Measurements from ENCODE around the gene HPCAL1.

Gene HPCAL1

GRCh38 chr2:10375570-10376281 lies 73.0 kb downstream of the HPCAL1 start:
- no peak overlapping the region for H3K27ac ChIP-seq

GRCh38 chr2:10377052-10377746 lies 74.5 kb downstream of the HPCAL1 start:
- no peak overlapping the region for H3K27ac ChIP-seq
- H3K4me3 ChIP-seq = no peak overlapping the region

More at GRCh38 chr2:10375570-10376281, 73.0 kb downstream of the HPCAL1 start:
- no peak overlapping the region for H3K4me3 ChIP-seq

DNA sequence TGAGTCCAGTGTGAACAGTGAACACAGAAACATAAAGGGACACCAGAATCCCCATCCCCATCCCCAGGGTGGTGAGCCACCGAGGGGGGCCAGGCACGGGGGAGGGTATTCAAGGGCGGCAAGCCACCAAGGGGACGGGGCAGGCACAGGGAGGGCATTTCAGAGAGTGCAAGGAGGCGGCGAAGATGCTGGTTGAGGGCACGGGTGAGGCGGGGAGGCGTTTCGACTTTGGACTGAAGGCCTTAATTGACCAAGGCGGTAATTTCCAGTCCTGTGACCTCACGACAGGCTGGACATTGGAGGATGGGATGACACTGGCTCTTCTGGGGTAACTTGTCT lies 75.0 kb downstream of the HPCAL1 start:
- Histone ChIP-seq H3K27ac (no peak overlapping the region), H3K4me3 (no peak overlapping the region)

DNA sequence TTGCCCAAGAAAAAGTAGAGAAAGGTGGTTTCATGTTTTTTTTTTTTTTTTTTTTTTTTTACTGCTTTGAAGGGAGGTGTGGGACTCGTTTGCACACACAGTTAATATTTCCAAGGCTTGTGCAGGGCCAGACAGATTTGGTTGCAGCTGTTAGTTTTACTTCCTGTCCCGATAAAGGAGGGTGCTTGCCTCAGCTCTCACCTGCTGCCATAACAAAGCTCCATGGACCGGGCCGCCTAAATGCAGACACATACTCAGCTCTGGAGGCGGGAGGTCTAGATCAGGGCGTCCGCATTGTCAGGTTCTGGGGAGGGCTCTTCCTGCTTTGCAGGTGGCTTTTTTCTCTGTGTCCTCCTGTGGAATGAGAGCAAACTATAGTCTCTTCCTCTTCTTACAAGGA lies 75.5 kb downstream of the HPCAL1 start:
- Histone ChIP-seq H3K27ac (peak overlapping the region in 1 of 21 experiments; percentile 55), H3K4me3 (no peak overlapping the region)

DNA sequence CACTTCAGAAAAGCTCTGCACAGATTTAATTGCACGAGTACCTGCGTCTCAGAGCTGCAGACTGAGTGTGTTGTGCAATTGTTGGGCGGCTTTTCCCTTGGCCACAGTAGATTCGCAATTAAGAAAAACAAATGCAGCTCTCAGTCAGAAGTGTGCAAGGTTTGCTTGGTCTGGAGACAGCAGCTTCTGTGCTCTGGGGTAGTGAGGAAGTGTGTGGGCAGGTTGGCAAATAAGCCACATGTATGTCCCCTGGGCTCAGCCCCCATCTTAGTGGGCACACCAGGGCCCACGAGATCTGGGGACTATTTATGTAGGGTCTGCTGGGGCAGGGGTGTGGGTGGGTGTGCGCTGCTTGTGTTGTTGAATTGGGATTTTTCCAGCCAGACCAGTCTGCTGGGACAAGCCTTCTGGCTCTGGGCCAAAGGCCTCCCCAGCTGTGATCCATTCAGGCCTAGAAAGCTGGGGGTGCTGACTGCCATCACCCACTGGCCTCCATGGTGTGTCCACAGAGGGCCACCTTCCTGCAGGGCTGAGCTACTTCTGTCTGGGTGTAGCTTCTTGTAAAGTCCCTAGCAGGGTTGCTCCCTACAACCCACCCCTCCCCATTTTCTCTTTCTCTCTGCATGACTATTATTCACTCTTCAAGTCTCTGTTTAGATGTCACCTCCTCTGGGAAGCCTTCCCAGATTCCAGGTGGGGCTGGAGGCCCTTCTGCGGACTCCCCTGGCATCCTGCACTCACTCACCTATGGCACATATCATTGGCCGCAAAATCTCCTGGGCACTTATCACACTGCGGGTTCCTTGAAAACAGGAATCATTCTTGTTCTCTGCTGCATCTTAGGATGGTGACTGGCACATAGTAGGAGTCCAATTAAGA lies 77.6 kb downstream of the HPCAL1 start:
- peak overlapping the region in 1 of 21 experiments; percentile 55 for H3K27ac ChIP-seq
- no peak overlapping the region for H3K4me3 ChIP-seq

GRCh38 chr2:10381997-10382353 lies 79.3 kb downstream of the HPCAL1 start:
- H3K4me3 ChIP-seq = no peak overlapping the region
- peak overlapping the region in 5 of 21 experiments; percentile 11 to 76 (median 57) for H3K27ac ChIP-seq

GRCh38 chr2:10382354-10383061 lies 79.8 kb downstream of the HPCAL1 start:
- Histone ChIP-seq H3K27ac (peak overlapping the region in 9 of 21 experiments; percentile 11 to 76 (median 47)), H3K4me3 (peak overlapping the region in 1 of 7 experiments; percentile 7)

DNA sequence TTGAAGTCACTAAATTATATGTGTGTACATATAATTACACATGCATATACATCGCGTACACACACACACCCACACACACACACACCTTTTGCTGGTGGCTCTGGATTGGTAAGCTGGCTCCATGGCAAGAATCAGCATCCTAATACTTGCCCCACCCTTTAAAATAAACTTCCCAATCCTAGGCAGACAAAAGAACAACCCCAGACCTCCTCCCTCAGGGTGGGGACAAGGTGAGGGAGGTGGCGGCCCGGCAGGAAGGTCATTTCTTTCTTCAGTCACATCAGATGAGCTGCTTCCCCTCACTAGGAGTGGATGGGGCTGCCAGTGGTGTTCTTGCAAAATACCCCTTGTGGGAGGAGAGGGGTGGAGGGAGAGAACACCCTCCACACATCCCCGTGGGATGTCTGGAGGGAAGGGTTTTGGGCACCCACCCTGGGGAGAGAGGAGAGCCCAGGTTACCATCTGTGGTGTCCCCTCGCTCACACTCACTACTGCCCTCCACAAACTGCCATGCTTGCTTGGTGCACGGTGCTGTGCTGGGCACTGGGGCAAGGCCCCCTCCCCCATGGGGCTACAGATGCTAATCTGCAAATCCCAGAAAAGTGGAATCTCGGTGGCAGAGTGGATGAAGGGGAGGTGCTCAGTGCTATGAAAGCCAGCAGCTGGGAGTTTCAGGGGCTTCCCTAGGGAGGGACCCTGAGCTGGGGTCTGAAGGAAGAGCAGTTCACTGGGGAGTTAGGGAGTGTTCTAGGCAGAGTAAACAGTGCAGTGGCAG lies 81.4 kb downstream of the HPCAL1 start:
- no peak overlapping the region for H3K4me3 ChIP-seq
- H3K27ac ChIP-seq = no peak overlapping the region

DNA sequence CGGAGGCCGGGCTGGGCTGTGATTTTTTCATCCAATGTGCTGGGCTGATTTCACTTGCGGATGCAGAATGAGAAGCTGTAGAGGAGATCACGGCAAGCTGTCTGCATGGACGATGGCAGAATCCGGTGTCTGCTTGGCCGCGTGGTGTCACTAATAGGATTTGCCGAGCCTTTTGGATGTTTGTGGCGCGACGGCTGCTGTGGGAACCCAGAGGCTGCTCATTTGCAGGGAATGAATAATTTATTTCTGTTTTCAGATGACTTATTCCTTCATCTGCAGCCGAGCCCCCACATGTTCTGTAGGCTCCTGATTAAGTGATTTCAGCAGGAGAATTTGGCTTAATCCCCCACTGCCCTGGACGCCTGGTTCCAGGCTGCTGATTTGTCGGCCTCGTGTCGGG lies 82.8 kb downstream of the HPCAL1 start:
- no peak overlapping the region for H3K27ac ChIP-seq
- H3K4me3 ChIP-seq = no peak overlapping the region

DNA sequence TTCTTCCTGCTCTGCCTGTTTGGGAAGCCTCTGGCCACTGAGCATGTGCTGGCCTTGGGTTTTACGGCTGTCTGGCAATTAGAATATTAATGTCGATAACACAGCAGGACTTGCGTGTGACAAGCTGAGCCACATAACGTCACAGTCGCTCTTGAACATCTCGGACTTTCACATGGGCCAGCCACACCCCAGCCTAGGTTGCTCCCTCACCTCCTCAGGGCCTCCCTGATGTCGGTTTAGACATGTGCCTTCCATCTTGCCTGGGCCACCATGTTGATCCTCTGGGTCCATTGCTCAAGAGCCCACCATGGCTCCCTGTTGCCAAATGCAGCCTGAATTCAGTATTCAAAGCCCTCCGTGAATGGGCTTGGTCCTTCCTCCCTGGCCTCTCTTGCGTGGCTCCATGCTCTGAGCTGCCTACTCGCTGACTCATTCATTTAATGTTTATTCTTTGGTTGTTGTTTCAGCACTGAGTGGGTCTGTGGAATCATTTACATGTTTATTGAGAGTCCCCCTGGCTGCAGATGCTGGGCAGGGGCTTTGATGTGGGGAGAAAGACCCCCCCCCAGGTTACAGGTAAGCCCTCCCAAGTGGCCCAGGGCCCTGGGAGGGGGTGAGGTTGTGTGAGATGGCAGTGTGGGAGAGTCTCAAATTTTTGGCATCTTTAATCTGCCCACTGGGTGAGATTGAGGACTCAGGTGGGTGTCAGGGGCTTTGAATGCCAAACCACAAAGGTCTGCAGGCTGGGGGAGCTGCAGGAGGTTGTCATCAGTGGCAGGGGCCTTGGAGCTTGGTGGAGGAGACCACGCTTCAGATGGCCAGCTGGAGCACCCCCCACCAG lies 83.4 kb downstream of the HPCAL1 start:
- Histone ChIP-seq H3K27ac (no peak overlapping the region), H3K4me3 (no peak overlapping the region)

DNA sequence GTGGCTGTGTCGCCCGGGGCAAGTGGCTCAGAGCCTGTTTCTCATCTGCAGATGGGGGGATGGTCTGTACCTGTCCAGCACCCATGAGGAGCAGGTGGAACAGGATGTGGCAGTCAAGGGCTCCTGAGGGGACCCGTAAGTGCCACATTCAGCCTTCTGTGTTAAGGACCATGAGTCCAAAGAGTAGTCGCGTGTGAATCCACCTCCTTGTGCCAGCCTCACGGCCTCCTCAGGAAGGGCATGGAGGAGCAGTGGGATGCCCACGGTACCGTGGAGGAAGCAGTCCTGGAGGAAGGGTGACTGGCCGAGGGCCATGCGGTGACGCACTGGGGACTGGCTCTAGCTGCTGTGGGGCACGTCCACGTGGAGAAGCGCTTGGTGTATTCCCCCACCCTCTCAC lies 84.3 kb downstream of the HPCAL1 start:
- no peak overlapping the region for H3K4me3 ChIP-seq
- H3K27ac ChIP-seq = no peak overlapping the region

DNA sequence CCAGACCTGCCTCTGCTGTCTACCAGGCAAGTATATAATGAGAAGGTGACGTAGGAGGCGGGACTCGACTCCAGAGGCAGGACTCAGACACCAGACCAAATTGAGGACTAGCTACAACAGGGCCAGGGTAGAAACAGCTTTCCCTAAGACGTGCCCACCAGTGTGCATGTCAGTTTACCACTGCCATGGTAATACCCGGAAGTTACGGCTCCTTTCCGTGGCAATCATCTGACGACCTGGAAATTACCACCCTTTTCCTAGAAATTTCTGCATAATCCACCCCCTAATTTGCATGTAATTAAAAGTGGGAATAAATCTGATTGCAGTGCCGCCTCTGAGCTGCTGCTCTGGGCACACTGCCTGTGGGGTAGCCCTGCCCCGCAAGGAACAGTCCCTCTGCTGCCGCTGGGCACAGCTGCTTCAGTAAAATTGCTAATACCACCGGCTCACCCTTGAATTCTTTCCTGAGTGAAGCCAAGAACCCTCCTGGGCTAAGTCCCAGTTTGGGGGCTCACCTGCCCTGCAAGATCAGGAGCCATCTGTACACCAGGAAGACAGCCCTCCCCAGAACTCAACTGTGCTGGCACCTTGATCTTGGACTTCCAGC lies 86.4 kb downstream of the HPCAL1 start:
- peak overlapping the region in 1 of 21 experiments; percentile 6 for H3K27ac ChIP-seq

DNA sequence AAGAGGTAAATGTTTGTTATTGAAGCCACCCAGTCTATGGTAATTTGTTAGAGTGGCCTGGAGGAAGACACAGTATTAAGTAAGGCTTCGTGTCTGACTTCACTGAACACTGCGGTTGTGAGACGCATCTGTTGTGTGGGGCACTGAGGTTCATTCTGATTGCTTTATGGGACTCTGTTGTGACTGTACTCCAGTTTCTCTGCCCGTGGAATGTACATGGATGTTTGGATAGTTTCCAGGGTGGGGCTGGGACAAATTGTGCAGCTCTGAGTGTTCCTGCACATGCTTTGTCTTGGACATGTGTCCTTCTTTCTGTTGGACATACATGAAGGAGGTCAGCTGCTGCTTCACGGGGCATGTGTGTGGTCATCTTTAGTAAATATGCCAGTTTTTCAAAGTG lies 86.9 kb downstream of the HPCAL1 start:
- H3K27ac ChIP-seq = peak overlapping the region in 1 of 21 experiments; percentile 6

More for the DNA sequence above, 86.4 kb downstream of the HPCAL1 start:
- no peak overlapping the region for H3K4me3 ChIP-seq

GRCh38 chr2:10390369-10390801 lies 87.7 kb downstream of the HPCAL1 start:
- Histone ChIP-seq H3K27ac (peak overlapping the region in 3 of 21 experiments; percentile 4 to 29 (median 11)), H3K4me3 (no peak overlapping the region)

More for the DNA sequence above, 86.9 kb downstream of the HPCAL1 start:
- no peak overlapping the region for H3K4me3 ChIP-seq

DNA sequence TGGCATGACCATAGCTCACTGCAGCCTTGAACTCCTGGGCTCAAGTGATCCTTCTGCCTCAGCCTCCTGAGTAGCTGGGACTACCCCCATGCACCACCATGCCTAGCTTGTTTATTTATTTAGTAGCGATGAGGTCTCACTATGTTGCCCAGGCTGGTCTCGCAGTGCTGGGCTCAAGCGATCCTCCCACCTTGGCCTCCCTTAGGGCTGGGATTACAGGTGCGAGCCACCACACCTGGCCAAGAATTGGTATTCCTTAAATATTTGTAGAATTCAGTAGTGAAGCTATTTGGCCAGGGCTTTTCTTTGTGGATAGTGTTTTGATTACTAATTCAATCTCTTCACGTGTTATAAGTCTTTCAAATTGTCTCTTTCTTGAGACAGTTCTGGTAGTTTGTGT lies 89.4 kb downstream of the HPCAL1 start:
- H3K27ac ChIP-seq = no peak overlapping the region
- no peak overlapping the region for H3K4me3 ChIP-seq

DNA sequence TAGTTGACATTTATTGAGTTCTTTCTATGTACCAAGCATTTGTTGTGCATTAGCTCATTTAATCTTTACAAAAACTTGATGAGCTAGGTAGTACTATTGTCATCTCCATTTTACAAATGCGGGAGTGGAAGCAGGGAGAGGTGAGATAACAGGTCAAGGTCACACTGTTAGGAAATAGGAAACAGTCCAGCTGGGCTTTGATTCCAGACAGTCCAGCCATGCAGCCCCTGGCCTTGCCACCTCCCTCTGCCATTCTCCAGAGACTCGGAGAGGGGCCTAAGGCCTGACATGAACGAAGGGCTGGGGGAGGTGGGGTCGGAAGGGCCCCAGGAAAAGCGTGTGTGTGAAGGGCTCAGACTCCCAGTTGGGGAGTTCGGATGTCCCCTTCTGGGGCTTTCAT lies 89.8 kb downstream of the HPCAL1 start:
- peak overlapping the region in 3 of 21 experiments; percentile 0 to 36 (median 14) for H3K27ac ChIP-seq

DNA sequence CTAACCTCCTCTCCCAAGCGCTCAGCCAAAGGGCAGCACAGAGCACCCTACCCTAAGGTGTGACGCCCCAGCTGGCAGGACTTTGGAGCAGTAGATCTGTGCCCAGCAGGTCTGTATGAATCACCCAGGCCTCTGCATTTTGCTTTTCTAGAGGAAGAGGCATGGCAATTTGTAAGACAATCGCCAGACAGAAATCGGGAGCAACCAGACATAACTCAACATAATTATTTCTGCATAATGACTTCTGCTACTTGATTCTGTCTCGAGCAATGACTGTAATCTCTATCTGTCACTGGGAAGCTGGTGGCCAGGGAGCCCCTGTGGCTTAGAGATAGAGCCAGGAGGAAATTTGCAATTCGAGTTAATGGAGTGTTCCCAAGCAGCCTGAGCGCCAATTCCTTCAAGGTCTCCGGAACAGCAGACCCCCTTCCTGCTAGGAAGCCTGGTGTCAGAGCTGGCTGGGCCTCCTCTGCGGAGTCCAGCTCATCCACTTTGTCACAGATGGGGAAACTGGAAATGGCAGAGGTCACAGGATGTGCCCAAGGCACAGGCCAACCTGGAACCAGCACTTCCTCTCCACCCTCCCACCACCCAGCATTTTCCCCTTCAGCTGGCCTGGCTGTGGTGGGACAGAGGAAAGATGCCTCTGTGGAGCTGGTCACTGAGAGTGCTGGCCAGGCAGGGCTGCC lies 90.4 kb downstream of the HPCAL1 start:
- Histone ChIP-seq H3K4me3 (no peak overlapping the region), H3K27ac (peak overlapping the region in 6 of 21 experiments; percentile 0 to 36 (median 11))

More for the DNA sequence above, 89.8 kb downstream of the HPCAL1 start:
- H3K4me3 ChIP-seq = no peak overlapping the region

Measured in skin epidermis (tissue), 12 donors.